ENCODE data around the gene GRAP.
"Not testable (repeated sequence)": the region's sequence is repeated elsewhere in the genome, so short reads cannot be mapped to it uniquely, and the experiment has no call there.

GRAP gene

GRCh38 chr17:19046782-19047375, at the start of gene GRAP:
Gene GRAP, minus strand, starts transcription at chr17:19046957. Its CDS starts 31 bp downstream, at chr17:19046926.
- peak; percentile 100 for FAIRE-seq
- DNase-seq (ENCODE audit: insufficient read length, low spot score), result not testable (repeated sequence)

GRCh38 chr17:19093684-19094438, 47.1 kb upstream of the GRAP start:
- not testable (repeated sequence) for DNase-seq (ENCODE audit: insufficient read length, low spot score); FAIRE-seq

GRCh38 chr17:19092737-19093683, 46.3 kb upstream of the GRAP start:
- FAIRE-seq; DNase-seq (ENCODE audit: insufficient read length, low spot score): not testable (repeated sequence)

GRCh38 chr17:19090058-19090772, 43.5 kb upstream of the GRAP start:
- FAIRE-seq; DNase-seq (ENCODE audit: insufficient read length, low spot score): not testable (repeated sequence)

- not testable (repeated sequence) for FAIRE-seq
Observed at GRCh38 chr17:19088804-19089685, 42.3 kb upstream of the GRAP start.

GRCh38 chr17:19077386-19077785, 30.6 kb upstream of the GRAP start:
- not testable (repeated sequence) for FAIRE-seq; DNase-seq (ENCODE audit: insufficient read length, low spot score)

More at GRCh38 chr17:19088804-19089685, 42.3 kb upstream of the GRAP start:
- DNase-seq (ENCODE audit: insufficient read length, low spot score), result not testable (repeated sequence)

- not testable (repeated sequence) for DNase-seq (ENCODE audit: insufficient read length, low spot score); FAIRE-seq
Observed at GRCh38 chr17:19076398-19077192, 29.8 kb upstream of the GRAP start.

GRCh38 chr17:19070318-19071168, 23.8 kb upstream of the GRAP start:
- not testable (repeated sequence) for DNase-seq (ENCODE audit: insufficient read length, low spot score); FAIRE-seq

- not testable (repeated sequence) for FAIRE-seq; DNase-seq (ENCODE audit: insufficient read length, low spot score)
Observed at GRCh38 chr17:19064378-19064777, 17.6 kb upstream of the GRAP start.

GRCh38 chr17:19063326-19063956, 16.7 kb upstream of the GRAP start:
- DNase-seq (ENCODE audit: insufficient read length, low spot score); FAIRE-seq: not testable (repeated sequence)

- DNase-seq (ENCODE audit: insufficient read length, low spot score); FAIRE-seq: not testable (repeated sequence)
Observed at GRCh38 chr17:19062718-19063325, 16.1 kb upstream of the GRAP start.

GRCh38 chr17:19062009-19062717, 15.4 kb upstream of the GRAP start:
- FAIRE-seq, result not testable (repeated sequence)

GRCh38 chr17:19055447-19055846, 8.7 kb upstream of the GRAP start:
- DNase-seq (ENCODE audit: insufficient read length, low spot score), result not testable (repeated sequence)
- FAIRE-seq, result peak; percentile 86

More at GRCh38 chr17:19062009-19062717, 15.4 kb upstream of the GRAP start:
- DNase-seq (ENCODE audit: insufficient read length, low spot score), result not testable (repeated sequence)

- DNase-seq (ENCODE audit: insufficient read length, low spot score); FAIRE-seq: not testable (repeated sequence)
Observed at GRCh38 chr17:19048826-19049225, 2.1 kb upstream of the GRAP start.

- FAIRE-seq; DNase-seq (ENCODE audit: insufficient read length, low spot score): not testable (repeated sequence)
Observed at GRCh38 chr17:19047510-19047909, 753 bp upstream of the GRAP start.

- DNase-seq (ENCODE audit: insufficient read length, low spot score); FAIRE-seq: not testable (repeated sequence)
Observed at GRCh38 chr17:19044643-19045042, 2.1 kb downstream of the GRAP start.
